ENCODE data around the gene GALNT7.

GALNT7 gene

GRCh38 chr4:173188648-173189047 lies 20.0 kb downstream of the GALNT7 start:
- DNase-seq (ENCODE audit: low read depth), result no peak
- no peak overlapping the region for H3K4me3 ChIP-seq (ENCODE audit: control insufficient read depth, low read depth, low read length)
- no peak for TF ChIP-seq CTCF (IDR thresholded peaks at IDR 0.05; ENCODE audit: control insufficient read depth, insufficient read depth, low read depth, low read length, missing control alignments)

- no peak overlapping the region for H3K4me3 ChIP-seq (ENCODE audit: control insufficient read depth, low read depth, low read length)
- DNase-seq (ENCODE audit: low read depth), result no peak
- no peak for TF ChIP-seq CTCF (IDR thresholded peaks at IDR 0.05; ENCODE audit: control insufficient read depth, insufficient read depth, low read depth, low read length, missing control alignments)
Observed at GRCh38 chr4:173189117-173189693, 20.6 kb downstream of the GALNT7 start.

- TF ChIP-seq CTCF (IDR thresholded peaks at IDR 0.05; ENCODE audit: control insufficient read depth, insufficient read depth, low read depth, low read length, missing control alignments), result no peak
- no peak overlapping the region for H3K4me3 ChIP-seq (ENCODE audit: control insufficient read depth, low read depth, low read length)
- no peak for DNase-seq (ENCODE audit: low read depth)
Observed at GRCh38 chr4:173191623-173192041, 23.0 kb downstream of the GALNT7 start.

- no peak for DNase-seq (ENCODE audit: low read depth)
Observed at GRCh38 chr4:173192375-173193162, 24.0 kb downstream of the GALNT7 start.

GRCh38 chr4:173194157-173194556 lies 25.5 kb downstream of the GALNT7 start:
- H3K4me3 ChIP-seq (ENCODE audit: control insufficient read depth, low read depth, low read length), result no peak overlapping the region
- TF ChIP-seq CTCF (IDR thresholded peaks at IDR 0.05; ENCODE audit: control insufficient read depth, insufficient read depth, low read depth, low read length, missing control alignments), result no peak
- no peak for DNase-seq (ENCODE audit: low read depth)

More at GRCh38 chr4:173192375-173193162, 24.0 kb downstream of the GALNT7 start:
- H3K4me3 ChIP-seq (ENCODE audit: control insufficient read depth, low read depth, low read length), result no peak overlapping the region
- no peak for TF ChIP-seq CTCF (IDR thresholded peaks at IDR 0.05; ENCODE audit: control insufficient read depth, insufficient read depth, low read depth, low read length, missing control alignments)

GRCh38 chr4:173195109-173195508 lies 26.5 kb downstream of the GALNT7 start:
- DNase-seq (ENCODE audit: low read depth), result no peak
- no peak overlapping the region for H3K4me3 ChIP-seq (ENCODE audit: control insufficient read depth, low read depth, low read length)
- TF ChIP-seq CTCF (IDR thresholded peaks at IDR 0.05; ENCODE audit: control insufficient read depth, insufficient read depth, low read depth, low read length, missing control alignments), result no peak
